Heart left ventricle (tissue), 16 donors: ENCODE data around the gene SNAPC2. TPM values are rescaled to one million over a fixed set of nuclear protein-coding genes. Genes with fewer than 3 reads are reported as not detected.

Experiments used
- ATAC-seq, 4 donors: fragments of 200-7000 bp; cut with Tn5 transposase; one replicate each; pipeline ENCODE4 v1.9.1; 2020 to 2022; ENCODE audit warnings: moderate library complexity in 4 of 4, mild to moderate bottlenecking in 3 of 4, moderate number of reproducible peaks in 1 of 4
- DNase-seq, 5 donors: peaks; one replicate each; pipeline ENCODE4 v3.0.0-alpha.2; 2020
- H3K27ac ChIP-seq, 12 donors: fragments of 200-600 bp; sonication (generic) in 4 of 12; one replicate each; pipeline versions ENCODE4 v1.5.0 to v1.8.0; 2016 to 2022; ENCODE audit warnings: mild to moderate bottlenecking in 2 of 12
- H3K27me3 ChIP-seq, 9 donors: fragments of 200-600 bp; sonication (generic) in 2 of 9; one replicate each; pipeline versions ENCODE4 v1.5.1 to v1.8.0; 2016 to 2022; ENCODE audit warnings: mild to moderate bottlenecking in 3 of 9
- H3K36me3 ChIP-seq, 9 donors: fragments of 200-600 bp; sonication (generic) in 2 of 9; one replicate each; pipeline versions ENCODE4 v1.5.0 to v1.8.0; 2018 to 2022; ENCODE audit warnings: mild to moderate bottlenecking in 2 of 9
- H3K4me1 ChIP-seq, 12 donors: fragments of 200-600 bp; sonication (generic) in 4 of 12; one replicate each; pipeline versions ENCODE4 v1.5.0 to v1.8.0; 2016 to 2022; ENCODE audit warnings: mild to moderate bottlenecking in 3 of 12
- H3K4me3 ChIP-seq, 12 donors: fragments of 200-600 bp; sonication (generic) in 4 of 12; one replicate each; pipeline versions ENCODE4 v1.5.0 to v1.8.0; 2017 to 2022; ENCODE audit warnings: mild to moderate bottlenecking in 9 of 12, moderate library complexity in 4 of 12
- H3K9me3 ChIP-seq, 12 donors: fragments of 200-600 bp; sonication (generic) in 4 of 12; one replicate each; pipeline versions ENCODE4 v1.5.0 to v1.8.0; 2016 to 2022; ENCODE audit warnings: mild to moderate bottlenecking in 1 of 12
- POLR2A ChIP-seq, 2 donors: fragments of 450-650 bp; IDR thresholded peaks; one replicate each; pipeline ENCODE4 v1.6.1; 2017; ENCODE audit warnings: antibody characterized with exemption in 2 of 2, mild to moderate bottlenecking in 2 of 2, moderate library complexity in 2 of 2
- WGBS, 4 donors: extraction: QIAGEN DNeasy Blood & Tissue Kit in 2 of 4; methylation state at CpG; one replicate each; pipeline versions ENCODE4 v1.1.5 to v1.1.7; 2013 to 2018; 5-methylcytosine and 5-hydroxymethylcytosine counted together
- intact Hi-C, 10 donors: fragments of 100-400 bp; cut with DNase I; formaldehyde crosslinking; loops; one replicate each; pipeline versions ENCODE4 v1.11.1 to v1.14.2; 2022
- polyA plus RNA-seq, 2 donors: library from polyadenylated mRNA; stranded (reverse); fragments of 200-250 nt; gene quantifications; one replicate each; pipeline ENCODE4 v1.2.3, GENCODE V29; 2013
- total RNA-seq, 9 donors: library from RNA; depleted of rRNA in 2 of 9; stranded (reverse); fragments of >200 nt in 2 of 9; fragmentation: NEBNext Ultra II Directional in 3 of 9; extraction: Animal tissue kit (Norgen Biotek cat#: 25700) in 3 of 9; gene quantifications; one replicate each; pipeline versions ENCODE4 v1.1.0 to v1.2.4, GENCODE V29; 2016 to 2023
- TF ChIP-seq, protein P1 (sequence below), 12 donors: fragments of 200-600 bp; sonication (generic) in 4 of 12; IDR thresholded peaks; one replicate each; pipeline versions ENCODE4 v1.5.0 to v1.8.0; 2018 to 2022; ENCODE audit warnings: antibody characterized with exemption in 12 of 12, mild to moderate bottlenecking in 5 of 12
- donor health status: ischemic (EF 13 %, LVEDD 7.1; RV severe dilation, severe dysfunction).
- donor health status: healthy with polysubstance abuse.
- donor health status: DM: no; HTN: yes; CAD: no.
- donor health status: DM: no; HTN: no; CAD: no.
- donor health status: ischemic (EF 25% LVEDD 6.9; RV normal size, moderate dysfunction).
- donor health status: ischemic (EF 25% LVEDD 5.7; RV mildly dilated, moderate dysfunction).
- donor health status: healthy.
- donor health status: DM: yes; HTN: yes; CAD: no.
- donor health status: ischemic (EF 35%, LVEDD 5.7; RV mildly dilated, moderate dysfunction).
- donor health status: nonischemic (EF 11% LVEDD 7.7; RV severe dilation, severe dysfunction).
- donor health status: DM: yes; HTN: yes; CAD: no.
- donor health status: PGD.
- donor health status: ischemic (EF 29% LVEDD 5.4; RV normal size, mild dysfunction).
- donor health status: nonischemic (EF 23%, LVEDD 6.1; RV moderate dilation, normal function).

Gene SNAPC2
- total and polyA plus RNA-seq, 11 donors = 6.8 to 28.9 (median 10.4) TPM

DNA sequence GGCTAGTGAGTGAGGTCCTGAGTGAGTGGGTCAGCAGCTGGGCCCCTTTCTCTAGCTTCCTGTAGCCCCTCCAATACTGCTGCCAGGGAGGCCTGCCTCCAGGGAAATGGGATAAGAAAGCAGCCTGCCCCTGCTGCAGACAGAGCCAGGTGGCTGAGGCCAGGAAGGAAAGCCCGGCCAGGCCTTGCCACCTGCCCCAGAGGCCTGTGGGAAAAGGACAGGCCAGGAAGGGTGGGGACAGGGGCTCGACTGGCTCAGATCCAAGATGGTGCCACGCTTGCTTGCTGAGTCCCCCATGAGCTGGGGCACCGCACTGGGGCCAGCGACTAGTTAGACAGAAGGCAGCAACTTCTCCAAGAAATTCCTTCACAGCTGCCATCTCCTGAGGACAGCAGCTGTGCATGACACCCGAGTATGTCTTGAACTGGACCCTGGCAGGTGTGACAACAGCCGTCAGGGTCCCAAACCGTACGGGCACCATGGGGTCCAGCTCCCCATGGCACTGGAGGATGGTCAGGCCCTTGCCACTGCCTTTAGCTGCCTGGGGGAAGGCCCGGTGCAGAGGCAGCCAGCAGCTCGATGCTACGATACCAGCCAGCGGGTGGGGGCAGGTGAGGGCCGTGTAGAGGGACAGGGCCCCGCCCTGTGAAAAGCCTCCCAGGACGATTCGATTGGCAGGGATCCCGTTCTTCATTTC is 40.9 kb upstream of the SNAPC2 start:
- Histone ChIP-seq H3K27me3 (peaks cover 0 to 13% (median 6%) of the 10 kb centered on the region in 9 donors), H3K4me3 (no peak overlapping the region), H3K9me3 (no peaks in the 10 kb centered on the region), H3K4me1 (peaks cover 0 to 7% (median 0%) of the 10 kb centered on the region in 12 donors), H3K36me3 (no peaks in the 10 kb centered on the region), H3K27ac (no peak overlapping the region)
- no peak for TF ChIP-seq POLR2A (IDR thresholded peaks at IDR 0.05)
- TF ChIP-seq, protein P1, sequence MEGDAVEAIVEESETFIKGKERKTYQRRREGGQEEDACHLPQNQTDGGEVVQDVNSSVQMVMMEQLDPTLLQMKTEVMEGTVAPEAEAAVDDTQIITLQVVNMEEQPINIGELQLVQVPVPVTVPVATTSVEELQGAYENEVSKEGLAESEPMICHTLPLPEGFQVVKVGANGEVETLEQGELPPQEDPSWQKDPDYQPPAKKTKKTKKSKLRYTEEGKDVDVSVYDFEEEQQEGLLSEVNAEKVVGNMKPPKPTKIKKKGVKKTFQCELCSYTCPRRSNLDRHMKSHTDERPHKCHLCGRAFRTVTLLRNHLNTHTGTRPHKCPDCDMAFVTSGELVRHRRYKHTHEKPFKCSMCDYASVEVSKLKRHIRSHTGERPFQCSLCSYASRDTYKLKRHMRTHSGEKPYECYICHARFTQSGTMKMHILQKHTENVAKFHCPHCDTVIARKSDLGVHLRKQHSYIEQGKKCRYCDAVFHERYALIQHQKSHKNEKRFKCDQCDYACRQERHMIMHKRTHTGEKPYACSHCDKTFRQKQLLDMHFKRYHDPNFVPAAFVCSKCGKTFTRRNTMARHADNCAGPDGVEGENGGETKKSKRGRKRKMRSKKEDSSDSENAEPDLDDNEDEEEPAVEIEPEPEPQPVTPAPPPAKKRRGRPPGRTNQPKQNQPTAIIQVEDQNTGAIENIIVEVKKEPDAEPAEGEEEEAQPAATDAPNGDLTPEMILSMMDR (IDR thresholded peaks at IDR 0.05) = no peak
- 73 to 78% (median 77%) methylated on average over 10 to 18 of the region's 18 CpGs for WGBS, 4 donors
- intact Hi-C loops = no loop called here
- DNase-seq (no peak), ATAC-seq (no peak)

DNA sequence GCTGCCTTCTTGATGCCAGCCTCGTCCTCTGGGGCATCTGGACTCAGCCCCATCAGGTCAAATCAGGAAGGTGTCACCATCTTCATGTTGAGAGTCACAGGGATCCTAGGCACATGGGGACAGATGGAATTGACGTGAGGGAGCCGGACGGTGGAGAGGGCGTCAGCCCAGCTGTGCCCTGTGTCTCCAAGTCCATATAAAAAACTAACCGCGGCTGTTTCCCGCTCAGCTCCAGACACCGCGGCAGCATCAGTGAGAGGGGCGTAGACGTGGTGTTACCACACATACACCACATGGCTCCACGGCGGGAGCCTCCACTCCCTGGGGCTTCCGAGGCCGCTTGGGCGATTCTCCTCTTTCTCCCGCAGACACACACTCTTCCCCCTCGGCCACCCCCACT is 40.3 kb upstream of the SNAPC2 start:
- Histone ChIP-seq H3K4me1 (peaks cover 0 to 1% (median 0%) of the 10 kb centered on the region in 12 donors), H3K4me3 (no peak overlapping the region), H3K36me3 (no peaks in the 10 kb centered on the region), H3K9me3 (no peaks in the 10 kb centered on the region), H3K27me3 (peaks cover 0 to 7% (median 1%) of the 10 kb centered on the region in 9 donors), H3K27ac (no peak overlapping the region)
- ATAC-seq (no peak), DNase-seq (no peak)
- WGBS, 4 donors = 86 to 90% (median 87%) methylated on average over 19 of the region's 19 CpGs
- TF ChIP-seq POLR2A (IDR thresholded peaks at IDR 0.05) = no peak
- TF ChIP-seq, protein P1 (IDR thresholded peaks at IDR 0.05) = no peak
- intact Hi-C loops = no loop called here

DNA sequence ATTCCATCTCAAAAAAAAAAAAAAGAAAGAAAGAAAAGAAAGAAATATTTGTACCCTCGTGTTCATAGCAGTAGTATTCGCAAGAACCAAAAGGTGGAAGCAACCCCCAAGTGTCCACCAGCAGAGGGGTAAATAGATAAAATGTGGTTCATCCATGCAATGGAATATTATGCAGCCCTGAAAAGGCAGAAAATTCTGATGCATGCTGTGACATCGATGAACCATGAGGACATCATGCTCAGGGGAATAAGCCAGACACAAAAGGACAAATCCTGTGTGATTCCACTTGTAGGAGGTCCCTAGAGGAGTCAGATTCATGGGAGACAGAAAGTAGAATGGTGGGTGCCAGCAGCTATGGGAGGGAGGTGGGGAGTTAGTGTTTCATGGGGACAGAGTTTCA is 38.2 kb upstream of the SNAPC2 start:
- no peak overlapping the region for H3K4me3 ChIP-seq
- intact Hi-C loops = no loop called here
- no peak overlapping the region for H3K27ac ChIP-seq
- WGBS, 4 donors = 88 to 96% (median 94%) methylated on average over 3 of the region's 3 CpGs
- DNase-seq = no peak
- H3K9me3 ChIP-seq = no peaks in the 10 kb centered on the region
- no peaks in the 10 kb centered on the region for H3K36me3 ChIP-seq
- no peaks in the 10 kb centered on the region for H3K4me1 ChIP-seq
- TF ChIP-seq POLR2A (IDR thresholded peaks at IDR 0.05) = no peak
- TF ChIP-seq, protein P1 (IDR thresholded peaks at IDR 0.05) = no peak
- peaks cover 0 to 6% (median 0%) of the 10 kb centered on the region in 9 donors for H3K27me3 ChIP-seq
- no peak for ATAC-seq

DNA sequence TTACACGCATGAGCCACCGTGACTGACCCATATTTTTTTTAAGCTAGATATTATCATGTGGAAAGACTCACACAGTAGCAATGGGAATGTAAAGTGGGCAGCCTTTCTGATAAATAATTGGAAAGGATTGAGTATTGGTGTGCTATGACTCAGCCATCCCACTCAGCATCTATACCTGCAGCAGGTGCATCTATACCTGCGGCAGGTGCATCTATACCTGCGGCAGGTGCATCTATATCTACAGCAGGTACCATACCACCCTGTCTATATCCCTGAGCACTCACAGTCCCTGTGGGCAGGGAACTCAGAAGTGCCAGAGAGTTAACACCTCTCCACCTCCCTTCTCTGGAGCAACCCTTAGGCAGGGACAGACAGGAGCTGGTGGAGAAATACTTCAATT is 37.0 kb upstream of the SNAPC2 start:
- no peaks in the 10 kb centered on the region for H3K9me3 ChIP-seq
- peaks cover 0 to 2% (median 0%) of the 10 kb centered on the region in 12 donors for H3K4me1 ChIP-seq
- DNase-seq (no peak), ATAC-seq (no peak)
- no peaks in the 10 kb centered on the region for H3K36me3 ChIP-seq
- no peak overlapping the region for H3K4me3 ChIP-seq
- WGBS, 4 donors = 81 to 92% (median 87%) methylated on average over 4 of the region's 4 CpGs
- H3K27ac ChIP-seq = no peak overlapping the region
- TF ChIP-seq POLR2A (IDR thresholded peaks at IDR 0.05) = no peak
- TF ChIP-seq, protein P1 (IDR thresholded peaks at IDR 0.05) = no peak
- H3K27me3 ChIP-seq = peaks cover 0 to 16% (median 6%) of the 10 kb centered on the region in 9 donors
- intact Hi-C loops = no loop called here
